22Rv1 (cell line): ENCODE data around the gene HTR6.

ENCODE experiments used
- ZFX ChIP-seq: fragments of 450-650 bp; IDR thresholded peaks from 2 replicates; pipeline ENCODE4 v1.6.1; 2017; ENCODE audit warnings: antibody characterized with exemption, borderline replicate concordance
- TF ChIP-seq, protein P1 (sequence below): fragments of 450-650 bp; IDR thresholded peaks from 2 replicates; pipeline ENCODE4 v1.5.1; 2017; ENCODE audit warnings: mild to moderate bottlenecking

DNA sequence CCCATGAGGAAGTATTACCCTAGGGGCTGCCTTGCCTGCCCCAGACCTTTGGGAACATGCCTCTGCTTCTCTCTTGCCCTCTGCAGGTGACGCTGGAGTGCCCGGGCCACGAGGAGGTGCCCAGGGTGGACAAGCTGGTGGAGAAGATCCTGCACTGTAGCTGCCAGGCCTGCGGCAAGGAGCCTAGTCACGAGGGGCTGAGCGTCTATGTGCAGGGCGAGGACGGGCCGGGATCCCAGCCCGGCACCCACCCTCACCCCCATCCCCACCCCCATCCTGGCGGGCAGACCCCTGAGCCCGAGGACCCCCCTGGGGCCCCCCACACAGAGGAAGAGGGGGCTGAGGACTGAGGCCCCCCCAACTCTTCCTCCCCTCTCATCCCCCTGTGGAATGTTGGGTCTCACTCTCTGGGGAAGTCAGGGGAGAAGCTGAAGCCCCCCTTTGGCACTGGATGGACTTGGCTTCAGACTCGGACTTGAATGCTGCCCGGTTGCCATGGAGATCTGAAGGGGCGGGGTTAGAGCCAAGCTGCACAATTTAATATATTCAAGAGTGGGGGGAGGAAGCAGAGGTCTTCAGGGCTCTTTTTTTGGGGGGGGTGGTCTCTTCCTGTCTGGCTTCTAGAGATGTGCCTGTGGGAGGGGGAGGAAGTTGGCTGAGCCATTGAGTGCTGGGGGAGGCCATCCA lies 7.8 kb upstream of the HTR6 start:
- TF ChIP-seq, protein P1, sequence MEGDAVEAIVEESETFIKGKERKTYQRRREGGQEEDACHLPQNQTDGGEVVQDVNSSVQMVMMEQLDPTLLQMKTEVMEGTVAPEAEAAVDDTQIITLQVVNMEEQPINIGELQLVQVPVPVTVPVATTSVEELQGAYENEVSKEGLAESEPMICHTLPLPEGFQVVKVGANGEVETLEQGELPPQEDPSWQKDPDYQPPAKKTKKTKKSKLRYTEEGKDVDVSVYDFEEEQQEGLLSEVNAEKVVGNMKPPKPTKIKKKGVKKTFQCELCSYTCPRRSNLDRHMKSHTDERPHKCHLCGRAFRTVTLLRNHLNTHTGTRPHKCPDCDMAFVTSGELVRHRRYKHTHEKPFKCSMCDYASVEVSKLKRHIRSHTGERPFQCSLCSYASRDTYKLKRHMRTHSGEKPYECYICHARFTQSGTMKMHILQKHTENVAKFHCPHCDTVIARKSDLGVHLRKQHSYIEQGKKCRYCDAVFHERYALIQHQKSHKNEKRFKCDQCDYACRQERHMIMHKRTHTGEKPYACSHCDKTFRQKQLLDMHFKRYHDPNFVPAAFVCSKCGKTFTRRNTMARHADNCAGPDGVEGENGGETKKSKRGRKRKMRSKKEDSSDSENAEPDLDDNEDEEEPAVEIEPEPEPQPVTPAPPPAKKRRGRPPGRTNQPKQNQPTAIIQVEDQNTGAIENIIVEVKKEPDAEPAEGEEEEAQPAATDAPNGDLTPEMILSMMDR: no peak
- no peak for TF ChIP-seq ZFX
